WTC11 (cell line): Measurements from ENCODE around the gene LMBRD1. TPM values are rescaled to one million over a fixed set of nuclear protein-coding genes. Genes with fewer than 3 reads are reported as not detected.

Experiments used
- ATAC-seq: fragments of 200-7000 bp; cut with Tn5 transposase; 2 replicates; pipeline ENCODE4 v1.10.0; 2021; ENCODE audit warnings: mild to moderate bottlenecking, moderate library complexity
- CTCF ChIA-PET: fragments of 300-600 bp; sonication (Branson Sonifier 250); formaldehyde crosslinking; loops from one replicate; lab custom pipeline; 2021; ENCODE audit warnings: antibody characterized with exemption; lab: Charles Lee
- POLR2A ChIA-PET: fragments of 350-600 bp; sonication (Branson Sonifier 250); formaldehyde crosslinking; loops from one replicate; lab custom pipeline; 2021; ENCODE audit warnings: antibody characterized with exemption; lab: Charles Lee
- DNase-seq: peaks from one replicate; pipeline ENCODE4 v3.0.0; 2021; ENCODE audit warnings: low spot score
- H3K27ac Mint-ChIP-seq: 2 replicates; pipeline ENCODE4 v1.8.0; 2021; ENCODE audit warnings: mixed read lengths
- H3K27me3 Mint-ChIP-seq: 2 replicates; pipeline ENCODE4 v1.8.0; 2021; ENCODE audit warnings: low read depth, mild to moderate bottlenecking, moderate library complexity, mixed read lengths
- H3K36me3 Mint-ChIP-seq: 2 replicates; pipeline ENCODE4 v1.8.0; 2021; ENCODE audit warnings: mixed read lengths
- H3K4me1 Mint-ChIP-seq: 2 replicates; pipeline ENCODE4 v1.8.0; 2022; ENCODE audit warnings: mixed read lengths
- H3K4me3 Mint-ChIP-seq: 2 replicates; pipeline ENCODE4 v1.8.0; 2021; ENCODE audit warnings: mild to moderate bottlenecking, moderate library complexity, mixed read lengths
- H3K9me3 Mint-ChIP-seq: 2 replicates; pipeline ENCODE4 v1.8.0; 2021; ENCODE audit warnings: mixed read lengths
- ATF1 ChIP-seq: sonication (generic); formaldehyde crosslinking; IDR thresholded peaks from 2 replicates; pipeline ENCODE4 v1.8.1; 2023; ENCODE audit warnings: mild to moderate bottlenecking, moderate library complexity, missing genetic modification reagents
- CBFB ChIP-seq: sonication (generic); formaldehyde crosslinking; IDR thresholded peaks from 2 replicates; pipeline ENCODE4 v1.8.1; 2022; ENCODE audit warnings: mild to moderate bottlenecking, low read depth, missing genetic modification reagents
- FOXJ3 ChIP-seq: sonication (generic); formaldehyde crosslinking; IDR thresholded peaks from 2 replicates; pipeline ENCODE4 v1.9.0; 2021; ENCODE audit warnings: missing genetic modification reagents, mild to moderate bottlenecking, borderline replicate concordance
- FOXP1 ChIP-seq: sonication (generic); formaldehyde crosslinking; IDR thresholded peaks from 2 replicates; pipeline ENCODE4 v1.8.0; 2022; ENCODE audit warnings: missing genetic modification reagents, mild to moderate bottlenecking, moderate library complexity, borderline replicate concordance
- GRHL2 ChIP-seq: fragments of 250-450 bp; sonication (Bioruptor Pico); IDR thresholded peaks from 2 replicates; pipeline ENCODE4 v1.8.0; 2022; ENCODE audit warnings: mild to moderate bottlenecking, moderate library complexity; ENCODE audit not compliant: insufficient replicate concordance, severe bottlenecking
- HMGA2 ChIP-seq: fragments of 250-450 bp; sonication (Bioruptor Pico); IDR thresholded peaks from 2 replicates; pipeline ENCODE4 v1.4.0; 2021; ENCODE audit warnings: mild to moderate bottlenecking, moderate library complexity
- IRF2 ChIP-seq: sonication (generic); formaldehyde crosslinking; IDR thresholded peaks from 2 replicates; pipeline ENCODE4 v1.8.0; 2022; ENCODE audit warnings: low read depth, missing genetic modification reagents, borderline replicate concordance
- JUN ChIP-seq: sonication (generic); formaldehyde crosslinking; IDR thresholded peaks from 2 replicates; pipeline ENCODE4 v1.8.0; 2023; ENCODE audit warnings: mild to moderate bottlenecking, missing genetic modification reagents
- NFE2L1 ChIP-seq: sonication (generic); formaldehyde crosslinking; IDR thresholded peaks from 2 replicates; pipeline ENCODE4 v1.8.1; 2023; ENCODE audit warnings: missing genetic modification reagents
- PRRX2 ChIP-seq: fragments of 250-450 bp; sonication (Bioruptor Pico); IDR thresholded peaks from 2 replicates; pipeline ENCODE4 v1.8.0; 2021; ENCODE audit warnings: mild to moderate bottlenecking
- ZNF138 ChIP-seq: sonication (generic); formaldehyde crosslinking; conservative IDR thresholded peaks from 2 replicates; pipeline ENCODE4 v1.8.1; 2022; ENCODE audit warnings: mild to moderate bottlenecking, moderate library complexity, missing genetic modification reagents
- ZNF263 ChIP-seq: sonication (generic); formaldehyde crosslinking; IDR thresholded peaks from 2 replicates; pipeline ENCODE4 v1.8.1; 2022; ENCODE audit warnings: low read depth, mild to moderate bottlenecking, moderate library complexity, missing genetic modification reagents
- ZNF416 ChIP-seq: fragments of 250-450 bp; sonication (Bioruptor Pico); IDR thresholded peaks from 2 replicates; pipeline ENCODE4 v1.9.0; 2021; ENCODE audit warnings: mild to moderate bottlenecking, inconsistent platforms
- ZNF423 ChIP-seq: fragments of 250-450 bp; sonication (Bioruptor Pico); IDR thresholded peaks from 2 replicates; pipeline ENCODE4 v2.1.2; 2022; ENCODE audit warnings: mild to moderate bottlenecking, moderate library complexity
- ZNF532 ChIP-seq: fragments of 250-450 bp; sonication (Bioruptor Pico); IDR thresholded peaks from 2 replicates; pipeline ENCODE4 v1.9.0; 2021; ENCODE audit warnings: mild to moderate bottlenecking, borderline replicate concordance
- total RNA-seq: library from RNA; stranded (reverse); gene quantifications from 3 replicates; pipeline ENCODE4 v1.2.3, GENCODE V29; 2021
- TF ChIP-seq, protein P1 (sequence below): sonication (generic); formaldehyde crosslinking; IDR thresholded peaks from 2 replicates; pipeline ENCODE4 v1.8.1; 2022; ENCODE audit warnings: low read depth, missing genetic modification reagents, borderline replicate concordance
- TF ChIP-seq, protein P2 (sequence below): sonication (generic); formaldehyde crosslinking; conservative IDR thresholded peaks from 2 replicates; pipeline ENCODE4 v1.8.1; 2022; ENCODE audit warnings: mild to moderate bottlenecking, missing genetic modification reagents
- TF ChIP-seq, protein P3 (sequence below): sonication (generic); formaldehyde crosslinking; IDR thresholded peaks from 2 replicates; pipeline ENCODE4 v1.8.1; 2023; ENCODE audit warnings: mild to moderate bottlenecking, missing genetic modification reagents, moderate library complexity

LMBRD1 gene
- total RNA-seq, 1 experiment from 2014 or later = 15.0 TPM

DNA sequence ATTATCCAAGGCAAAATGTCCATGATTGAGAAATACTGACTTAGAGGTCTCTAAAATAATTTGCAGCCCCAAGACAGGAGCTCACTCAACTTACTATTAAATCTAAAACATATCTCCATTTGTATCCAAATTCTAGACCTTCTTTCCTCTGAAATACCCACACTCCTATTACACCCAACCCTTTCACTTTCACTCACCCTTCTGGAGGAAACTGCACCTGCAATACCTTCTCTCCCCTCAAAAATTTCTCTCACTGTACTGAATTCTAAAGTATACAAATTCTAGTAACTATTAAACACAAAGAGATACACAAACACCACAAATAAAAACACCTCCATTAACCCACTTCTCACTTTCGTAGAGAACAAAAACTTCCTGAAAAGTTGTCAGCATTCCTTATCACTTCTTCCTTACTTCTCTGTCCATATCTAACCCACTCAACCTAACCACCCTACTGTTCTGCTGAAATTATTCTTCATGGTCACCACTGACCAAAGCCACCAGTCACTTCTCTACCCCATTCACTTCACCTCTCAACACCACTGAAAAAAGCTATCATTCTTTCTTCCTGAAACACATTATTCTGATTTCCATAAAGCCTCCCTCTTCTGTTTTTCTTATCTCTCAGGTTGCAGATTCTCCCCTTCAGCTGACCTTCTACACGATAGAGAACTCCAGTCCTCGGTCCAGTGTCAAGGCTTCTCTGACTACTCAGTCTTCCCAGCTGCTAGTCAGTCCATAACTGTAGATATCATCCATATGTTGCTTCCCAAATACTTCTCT lies 12.0 kb downstream of the LMBRD1 start:
- Mint-ChIP-seq H3K4me1 (peaks cover 10% of the 10 kb centered on the region), H3K36me3 (0 out of 2 replicates have a peak, but pooled peaks cover 2% of the 10 kb centered on the region), H3K9me3 (no peaks in the 10 kb centered on the region), H3K4me3 (no peak overlapping the region), H3K27me3 (no peaks in the 10 kb centered on the region), H3K27ac (no peak overlapping the region)
- ChIA-PET CTCF (interaction anchor here (2.4 kb wide), 1 partner anchor 12 kb away, joined by 14 read pairs; the partner anchor contains the start of gene LMBRD1), POLR2A (no interaction called here)
- no peak for TF ChIP-seq ZNF263 (CRISPR knock-in tag)
- no peak for TF ChIP-seq ZNF416 (CRISPR knock-in tag)
- TF ChIP-seq, protein P1, sequence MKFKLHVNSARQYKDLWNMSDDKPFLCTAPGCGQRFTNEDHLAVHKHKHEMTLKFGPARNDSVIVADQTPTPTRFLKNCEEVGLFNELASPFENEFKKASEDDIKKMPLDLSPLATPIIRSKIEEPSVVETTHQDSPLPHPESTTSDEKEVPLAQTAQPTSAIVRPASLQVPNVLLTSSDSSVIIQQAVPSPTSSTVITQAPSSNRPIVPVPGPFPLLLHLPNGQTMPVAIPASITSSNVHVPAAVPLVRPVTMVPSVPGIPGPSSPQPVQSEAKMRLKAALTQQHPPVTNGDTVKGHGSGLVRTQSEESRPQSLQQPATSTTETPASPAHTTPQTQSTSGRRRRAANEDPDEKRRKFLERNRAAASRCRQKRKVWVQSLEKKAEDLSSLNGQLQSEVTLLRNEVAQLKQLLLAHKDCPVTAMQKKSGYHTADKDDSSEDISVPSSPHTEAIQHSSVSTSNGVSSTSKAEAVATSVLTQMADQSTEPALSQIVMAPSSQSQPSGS (CRISPR knock-in tag) = no peak
- no peak for TF ChIP-seq PRRX2 (CRISPR knock-in tag)
- TF ChIP-seq NFE2L1 (CRISPR knock-in tag) = no peak
- TF ChIP-seq JUN (CRISPR knock-in tag) = no peak
- TF ChIP-seq ATF1 (CRISPR knock-in tag) = no peak
- TF ChIP-seq, protein P2, sequence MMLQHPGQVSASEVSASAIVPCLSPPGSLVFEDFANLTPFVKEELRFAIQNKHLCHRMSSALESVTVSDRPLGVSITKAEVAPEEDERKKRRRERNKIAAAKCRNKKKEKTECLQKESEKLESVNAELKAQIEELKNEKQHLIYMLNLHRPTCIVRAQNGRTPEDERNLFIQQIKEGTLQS (CRISPR knock-in tag) = no peak
- DNase-seq = no peak
- ATAC-seq = no peak

DNA sequence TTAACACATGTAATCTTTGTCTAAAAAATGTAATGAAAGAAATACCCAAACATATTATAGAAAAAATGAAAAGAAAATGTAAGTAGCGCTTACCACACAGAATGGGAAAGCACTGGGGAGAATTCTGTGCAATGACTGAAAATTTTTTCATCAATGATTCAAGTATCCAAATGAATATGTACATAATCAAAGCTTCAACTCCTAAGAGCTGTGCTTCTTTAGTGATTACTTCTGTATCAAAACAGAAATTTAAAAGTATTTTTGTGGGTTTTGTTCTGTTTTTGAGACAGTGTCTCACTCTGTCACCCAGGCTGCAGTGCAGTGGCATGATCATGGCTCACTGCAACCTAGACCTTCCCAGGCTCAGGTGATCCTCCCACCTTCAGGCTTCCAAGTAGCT lies 13.7 kb downstream of the LMBRD1 start:
- Mint-ChIP-seq H3K27me3 (no peaks in the 10 kb centered on the region), H3K9me3 (no peaks in the 10 kb centered on the region), H3K4me3 (no peak overlapping the region), H3K4me1 (peaks cover 12% of the 10 kb centered on the region), H3K36me3 (no peaks in the 10 kb centered on the region), H3K27ac (no peak overlapping the region)
- no peak for TF ChIP-seq ZNF423 (CRISPR knock-in tag)
- no peak for TF ChIP-seq HMGA2 (CRISPR knock-in tag)
- TF ChIP-seq IRF2 (CRISPR knock-in tag) = no peak
- TF ChIP-seq, protein P3, sequence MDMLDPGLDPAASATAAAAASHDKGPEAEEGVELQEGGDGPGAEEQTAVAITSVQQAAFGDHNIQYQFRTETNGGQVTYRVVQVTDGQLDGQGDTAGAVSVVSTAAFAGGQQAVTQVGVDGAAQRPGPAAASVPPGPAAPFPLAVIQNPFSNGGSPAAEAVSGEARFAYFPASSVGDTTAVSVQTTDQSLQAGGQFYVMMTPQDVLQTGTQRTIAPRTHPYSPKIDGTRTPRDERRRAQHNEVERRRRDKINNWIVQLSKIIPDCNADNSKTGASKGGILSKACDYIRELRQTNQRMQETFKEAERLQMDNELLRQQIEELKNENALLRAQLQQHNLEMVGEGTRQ (CRISPR knock-in tag) = no peak
- TF ChIP-seq FOXJ3 (CRISPR knock-in tag) = no peak
- no peak for DNase-seq
- ChIA-PET CTCF (no interaction called here), POLR2A (no interaction called here)
- no peak for ATAC-seq

DNA sequence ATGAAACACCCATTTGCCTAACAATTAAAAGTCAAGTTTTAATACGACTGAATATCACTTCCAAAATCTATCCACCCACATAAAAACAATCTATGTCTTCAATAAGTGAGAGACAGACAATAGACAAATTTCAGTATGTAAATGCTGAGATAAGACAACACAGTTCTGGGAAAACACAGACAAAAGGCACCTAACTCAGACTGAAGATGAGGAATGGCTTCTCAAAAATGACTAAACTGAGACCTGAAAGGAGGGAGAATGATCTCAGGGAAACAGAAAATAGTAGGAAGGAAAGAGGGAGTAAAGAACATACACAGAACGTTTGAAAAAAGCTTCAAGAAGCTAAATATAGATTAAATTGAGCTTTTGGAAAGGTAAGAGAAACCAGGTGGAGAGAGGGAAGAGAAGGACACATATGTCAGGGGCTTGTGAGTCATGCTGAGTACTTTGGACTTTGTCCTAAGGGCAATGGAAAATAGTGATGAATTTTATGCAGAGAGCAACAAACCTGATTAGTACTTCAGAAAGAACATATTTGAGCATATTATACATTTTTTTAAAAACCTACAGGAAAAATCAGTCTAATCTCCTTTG lies 16.1 kb downstream of the LMBRD1 start:
- CTCF ChIA-PET = interaction anchor here (1.3 kb wide), 1 partner anchor 17 kb away, joined by 3 read pairs; no protein-coding TSS in a partner anchor

GRCh38 chr6:69775941-69776340 lies 20.9 kb downstream of the LMBRD1 start:
- H3K36me3 Mint-ChIP-seq = 0 out of 2 replicates have a peak, but pooled peaks cover 2% of the 10 kb centered on the region
- CTCF ChIA-PET = interaction anchor here (1.4 kb wide), 1 partner anchor 21 kb away, joined by 5 read pairs; the partner anchor contains the start of gene LMBRD1
- no peak overlapping the region for H3K27ac Mint-ChIP-seq
- ATAC-seq (no peak), DNase-seq (no peak)
- POLR2A ChIA-PET = no interaction called here
- peaks cover 12% of the 10 kb centered on the region for H3K4me1 Mint-ChIP-seq
- H3K27me3 Mint-ChIP-seq = no peaks in the 10 kb centered on the region
- H3K4me3 Mint-ChIP-seq = no peak overlapping the region
- H3K9me3 Mint-ChIP-seq = peaks cover 13% of the 10 kb centered on the region; the same call in 1 of the 2 replicates
- TF ChIP-seq CBFB (CRISPR knock-in tag) = no peak
- TF ChIP-seq, protein P2 (CRISPR knock-in tag) = no peak
- no peak for TF ChIP-seq ZNF138 (CRISPR knock-in tag)
- no peak for TF ChIP-seq ZNF532 (CRISPR knock-in tag)
- no peak for TF ChIP-seq GRHL2 (CRISPR knock-in tag)
- TF ChIP-seq FOXP1 (CRISPR knock-in tag) = no peak
- no peak for TF ChIP-seq ZNF263 (CRISPR knock-in tag)

More for the DNA sequence above, 16.1 kb downstream of the LMBRD1 start:
- no peak overlapping the region for H3K4me3 Mint-ChIP-seq
- POLR2A ChIA-PET = no interaction called here
- no peaks in the 10 kb centered on the region for H3K9me3 Mint-ChIP-seq
- H3K36me3 Mint-ChIP-seq = no peaks in the 10 kb centered on the region
- TF ChIP-seq CBFB (CRISPR knock-in tag) = no peak
- TF ChIP-seq, all 79 proteins: peak for 0
- no peak for ATAC-seq
- Mint-ChIP-seq H3K4me1 (peaks cover 12% of the 10 kb centered on the region), H3K27me3 (no peaks in the 10 kb centered on the region), H3K27ac (peak overlapping the region; percentile 20)
- DNase-seq = no peak
